K562 treated with DMSO at 1 percent for 4 hours (cell line): ENCODE data around the gene ATP8A2. TPM values are rescaled to one million over a fixed set of nuclear protein-coding genes. Genes with fewer than 3 reads are reported as not detected.

Experiments
- total RNA-seq: library from RNA; unstranded; fragments of 300-600 nt; gene quantifications from 2 replicates; pipeline ENCODE4 v1.2.3, GENCODE V29; 2022; ENCODE audit not compliant: insufficient read depth

Gene ATP8A2
- total RNA-seq, result 0.17 TPM in 1 of 2 replicates, not detected in the other

DNA sequence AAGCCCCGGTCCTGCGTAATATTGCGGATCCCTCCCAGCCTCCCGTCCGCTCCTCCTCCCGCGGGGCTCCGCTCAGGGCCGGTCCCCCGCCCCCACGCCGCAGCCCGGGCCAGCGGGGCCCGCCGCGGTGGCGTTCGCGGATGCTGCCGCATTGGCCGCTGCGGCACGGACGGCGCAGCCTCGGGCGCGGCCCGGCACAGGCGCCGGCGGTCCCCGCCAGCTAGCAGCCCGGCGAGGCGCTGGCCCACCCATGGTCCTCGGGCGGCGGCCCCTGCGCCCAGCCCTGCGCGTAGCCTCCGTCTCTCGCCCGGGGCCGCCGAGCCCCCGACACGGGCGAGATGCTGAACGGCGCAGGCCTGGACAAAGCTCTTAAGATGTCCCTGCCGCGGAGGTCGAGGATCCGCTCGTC lies at the start of gene ATP8A2:
Gene ATP8A2, plus strand, starts transcription at position 100 of the 409 bp plus-strand sequence. Its CDS starts 239 bp downstream, at position 339.

GRCh38 chr13:26051657-26052311 lies 680.0 kb downstream of the ATP8A2 start, which contains the start of gene SHISA2:
Gene SHISA2 (minus strand): TSS chr13:26052016. CDS start chr13:26050975, 1,041 bp downstream.

Other genes with a start within 250 kb of the ATP8A2 start
- gene AMER2, start 199.7 kb upstream of the ATP8A2 start, total RNA-seq, result not detected in 2 replicates
- 4.0 and 4.3 TPM in 2 replicates for gene MTMR6, start 84.5 kb upstream of the ATP8A2 start, total RNA-seq
- gene NUP58, start 70.3 kb upstream of the ATP8A2 start, total RNA-seq, result 24.1 and 26.3 TPM in 2 replicates